Hippocampal formation (tissue), 2 donors: ENCODE measurements around the gene MS4A13.
"Not testable (repeated sequence)": the region's sequence is repeated elsewhere in the genome, so short reads cannot be mapped to it uniquely, and the experiment has no call there.

Experiments
- DNase-seq, 2 donors: peaks; one replicate each; lab custom pipeline; 2025; lab: John Stamatoyannopoulos, UW

MS4A13 gene

DNA sequence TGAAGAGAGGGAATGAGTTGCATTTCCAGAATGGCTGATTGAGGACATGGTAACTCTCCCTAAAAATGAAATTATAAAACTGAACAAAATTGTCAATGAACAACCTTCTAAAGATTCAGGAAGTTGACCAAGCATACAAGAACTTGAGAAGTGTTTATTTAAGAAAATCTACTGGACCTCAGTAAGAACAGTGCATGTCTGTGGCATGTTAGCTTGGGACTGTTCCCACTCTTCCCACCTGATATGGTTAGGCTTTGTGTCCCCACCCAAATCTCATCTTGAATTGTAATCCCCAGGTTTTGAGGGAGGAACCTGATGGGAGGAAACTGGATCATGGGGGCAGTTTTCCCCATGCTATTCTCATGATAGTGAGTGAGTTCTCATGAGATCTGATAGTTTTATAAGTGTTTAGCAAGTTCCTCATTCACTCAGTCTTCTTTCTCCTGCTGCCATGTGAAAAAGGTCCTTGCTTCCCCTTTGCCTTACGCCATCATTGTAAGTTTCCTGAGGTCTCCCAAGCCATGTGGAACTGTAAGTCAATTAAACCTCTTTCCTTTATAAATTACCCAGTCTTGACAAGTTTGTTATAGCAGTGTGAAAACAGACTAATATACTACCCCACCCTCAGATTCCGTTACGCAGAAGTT is 15.4 kb downstream of the MS4A13 start:
- DNase-seq: no peak

DNA sequence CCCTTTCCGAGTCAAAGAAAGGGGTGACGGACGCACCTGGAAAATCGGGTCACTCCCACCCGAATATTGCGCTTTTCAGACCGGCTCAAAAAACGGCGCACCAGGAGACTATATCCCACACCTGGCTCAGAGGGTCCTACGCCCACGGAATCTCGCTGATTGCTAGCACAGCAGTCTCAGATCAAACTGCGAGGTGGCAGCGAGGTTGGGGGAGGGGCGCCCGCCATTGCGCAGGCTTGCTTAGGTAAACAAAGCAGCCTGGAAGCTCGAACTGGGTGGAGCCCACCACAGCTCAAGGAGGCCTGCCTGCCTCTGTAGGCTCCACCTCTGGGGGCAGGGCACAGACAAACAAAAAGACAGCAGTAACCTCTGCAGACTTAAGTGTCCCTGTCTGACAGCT is 17.2 kb downstream of the MS4A13 start:
- not testable (repeated sequence) for DNase-seq

DNA sequence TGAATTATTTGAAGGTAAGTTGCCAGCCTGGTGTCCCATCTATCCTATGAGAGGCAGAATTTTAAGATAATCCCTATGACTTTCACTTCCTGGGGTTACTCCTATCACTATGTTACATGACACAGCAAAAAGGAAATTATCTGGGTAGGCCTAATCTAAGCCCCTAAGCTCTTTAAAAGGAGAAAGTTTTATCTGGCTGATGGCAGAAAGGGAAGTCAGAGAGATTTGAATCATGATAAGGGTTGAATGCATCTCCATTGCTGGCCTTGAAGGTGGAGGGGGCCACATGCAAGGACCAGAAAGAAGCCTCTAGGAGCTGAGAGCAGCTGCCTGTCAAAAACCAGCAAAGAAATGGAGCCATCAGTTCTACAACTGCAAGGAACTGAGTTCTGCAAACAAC is 23.4 kb downstream of the MS4A13 start:
- not testable (repeated sequence) for DNase-seq

DNA sequence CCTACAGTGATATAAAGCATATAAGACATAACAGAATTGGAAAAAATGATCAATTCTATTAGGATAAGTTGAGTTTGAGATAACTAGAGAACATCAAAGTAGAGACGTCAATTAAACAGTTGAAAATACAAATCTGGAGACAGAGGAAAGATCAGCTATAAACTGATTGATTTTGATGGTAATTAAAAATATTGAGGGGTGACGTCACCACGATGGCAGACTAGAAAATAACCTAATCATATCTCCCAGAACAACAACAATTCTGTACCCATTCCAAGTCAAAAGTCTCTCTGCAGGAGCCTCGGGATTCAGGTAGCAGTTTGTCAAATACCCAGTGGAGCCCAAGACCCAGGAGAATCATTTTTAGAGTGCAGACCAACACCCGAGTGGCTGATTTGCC is 28.9 kb downstream of the MS4A13 start:
- no peak for DNase-seq

DNA sequence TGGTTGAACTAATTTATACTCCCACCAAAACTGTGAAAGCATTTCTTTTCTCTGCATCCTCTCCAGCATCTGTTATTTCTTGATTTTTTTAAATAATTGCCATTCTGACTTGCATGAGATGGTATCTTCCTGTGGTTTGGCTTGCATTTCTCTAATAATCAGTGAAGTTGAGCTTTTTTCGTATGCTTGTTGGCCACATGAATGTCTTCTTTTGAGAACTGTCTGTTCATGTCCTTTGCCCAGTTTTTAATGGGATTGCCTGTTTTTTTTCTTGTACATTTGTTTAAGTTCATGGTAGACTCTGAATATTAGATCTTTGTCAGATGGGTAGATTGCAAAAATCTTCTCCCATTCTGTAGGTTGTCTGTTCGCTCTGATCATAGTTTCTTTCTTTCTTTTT is 46.1 kb downstream of the MS4A13 start:
- DNase-seq: no peak

DNA sequence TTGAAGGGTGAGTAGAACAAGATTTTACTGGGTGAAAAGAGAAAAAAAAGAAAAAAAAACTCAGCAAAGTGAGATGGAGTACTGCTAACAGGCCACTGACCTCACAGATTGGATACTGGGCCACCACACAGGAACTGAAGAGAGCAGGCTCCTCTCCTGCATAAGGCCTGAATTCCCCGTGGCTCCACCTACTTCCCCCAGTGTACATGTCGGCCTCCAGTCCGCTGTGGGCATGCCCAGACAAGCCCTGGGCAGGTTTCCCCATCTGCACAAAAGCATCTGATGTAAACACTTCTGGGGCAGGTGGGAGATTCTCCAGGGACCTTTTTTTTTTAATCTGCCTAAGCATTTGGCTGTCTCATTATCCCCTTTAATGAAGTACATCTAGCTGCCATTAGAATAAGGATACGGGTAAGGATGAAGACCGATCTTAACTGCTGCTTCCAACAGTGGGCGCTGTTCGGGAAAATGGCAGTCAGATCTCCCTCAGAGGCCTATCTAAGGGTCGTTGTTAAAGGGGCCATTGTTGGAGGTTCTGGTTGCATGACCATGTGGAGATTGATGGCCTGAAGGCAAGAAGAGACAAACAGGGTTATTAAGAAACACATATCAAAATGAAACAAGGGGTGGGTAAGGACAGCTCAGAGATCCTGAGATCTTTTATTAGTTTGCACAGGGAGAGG is 48.5 kb downstream of the MS4A13 start:
- DNase-seq: no peak

DNA sequence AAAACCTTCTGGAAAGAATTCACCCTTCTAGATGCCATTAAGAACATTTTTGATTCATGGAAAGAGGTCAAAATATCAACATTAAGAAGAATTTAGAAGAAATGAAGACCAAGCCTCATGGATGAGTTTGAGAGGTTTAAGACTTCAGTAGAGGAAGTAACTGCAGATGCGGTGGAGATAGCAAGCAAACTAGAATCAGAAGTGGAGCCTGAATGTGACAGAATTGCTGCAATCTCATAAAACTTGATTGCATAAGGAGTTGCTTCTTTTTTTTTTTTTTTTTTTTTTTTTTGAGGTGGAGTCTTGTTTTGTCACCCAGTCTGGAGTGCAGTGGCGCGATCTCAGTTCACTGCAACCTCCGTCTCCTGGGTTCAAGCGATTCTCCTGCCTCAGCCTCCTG is 51.6 kb downstream of the MS4A13 start:
- no peak for DNase-seq

DNA sequence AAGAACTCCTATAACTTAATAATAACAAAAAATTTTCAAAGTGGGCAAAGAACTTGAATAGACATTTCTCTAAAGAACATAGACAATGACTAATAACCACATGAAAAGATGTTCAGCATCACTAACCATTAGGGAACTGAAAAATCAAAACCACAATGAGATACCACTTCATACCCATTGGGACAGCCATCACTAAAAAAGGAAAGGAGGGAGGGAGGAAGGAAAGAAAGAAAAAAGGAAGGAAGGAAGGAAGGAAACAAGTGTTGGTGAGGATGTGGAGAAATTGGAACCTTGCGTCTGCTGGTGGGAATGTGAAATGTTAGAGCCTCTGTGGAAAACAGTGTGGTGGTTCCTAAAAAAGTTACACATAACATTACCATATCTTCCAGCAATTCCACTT is 55.8 kb downstream of the MS4A13 start:
- no peak for DNase-seq

DNA sequence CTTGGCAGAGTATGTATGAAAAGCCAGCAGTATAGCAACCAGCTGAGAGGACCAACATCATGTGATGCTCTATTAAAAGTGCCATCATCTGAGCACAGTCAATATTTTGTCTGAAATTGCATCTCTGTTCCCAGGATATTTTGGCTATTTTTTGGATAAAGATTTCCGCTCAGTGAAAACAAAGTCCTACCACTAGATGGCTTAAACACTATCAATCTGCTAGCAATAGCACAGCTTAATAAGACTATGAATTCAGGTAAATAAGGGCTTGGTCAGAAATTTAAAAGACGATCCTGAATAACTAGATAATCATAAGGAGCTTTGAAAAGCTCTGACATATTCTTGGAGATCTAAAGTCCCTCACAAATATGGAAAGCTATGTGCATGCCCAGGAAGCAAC is 74.4 kb downstream of the MS4A13 start:
- no peak for DNase-seq
